NCI-H2029 treated with DMSO at 0.1 percent for 48 hours (cell line): ENCODE results near the gene EIF2S3.
"Not testable (repeated sequence)": the region's sequence is repeated elsewhere in the genome, so short reads cannot be mapped to it uniquely, and the experiment has no call there.

Experiments
- DNase-seq: peaks from one replicate; lab custom pipeline; 2025; lab: John Stamatoyannopoulos, UW

The EIF2S3 gene

GRCh38 chrX:24054182-24055042 is at the start of gene EIF2S3:
Gene EIF2S3 (plus strand): TSS chrX:24054956. CDS start chrX:24054969, 13 bp downstream.
- peak; percentile 91 for DNase-seq

GRCh38 chrX:24005028-24005427 is 49.7 kb upstream of the EIF2S3 start:
- no peak for DNase-seq

- DNase-seq: no peak
These were observed 48.9 kb upstream of the EIF2S3 start for GRCh38 chrX:24005867-24006266.

GRCh38 chrX:24012266-24012665 is 42.5 kb upstream of the EIF2S3 start:
- DNase-seq: no peak

- no peak for DNase-seq
These were observed 40.3 kb upstream of the EIF2S3 start for GRCh38 chrX:24014388-24015018.

GRCh38 chrX:24017674-24018073 is 37.1 kb upstream of the EIF2S3 start:
- no peak for DNase-seq

- DNase-seq: no peak
These were observed 35.9 kb upstream of the EIF2S3 start for GRCh38 chrX:24018809-24019208.

- DNase-seq: no peak
These were observed 35.3 kb upstream of the EIF2S3 start for GRCh38 chrX:24019448-24019847.

- no peak for DNase-seq
These were observed 34.4 kb upstream of the EIF2S3 start for GRCh38 chrX:24020306-24020876.

GRCh38 chrX:24023544-24023943 is 31.2 kb upstream of the EIF2S3 start:
- DNase-seq: no peak

- no peak for DNase-seq
These were observed 30.6 kb upstream of the EIF2S3 start for GRCh38 chrX:24023972-24024669.

GRCh38 chrX:24024819-24025740 is 29.7 kb upstream of the EIF2S3 start:
- DNase-seq: peak; percentile 32

- no peak for DNase-seq
These were observed 28.9 kb upstream of the EIF2S3 start for GRCh38 chrX:24025741-24026403.

- no peak for DNase-seq
These were observed 28.3 kb upstream of the EIF2S3 start for GRCh38 chrX:24026432-24026831.

- no peak for DNase-seq
These were observed 27.7 kb upstream of the EIF2S3 start, which contains the start of gene KLHL15 for GRCh38 chrX:24027086-24027485. Gene KLHL15 (minus strand): TSS chrX:24027186. CDS start chrX:24006693, 20,493 bp downstream.

GRCh38 chrX:24027985-24028384 is 26.8 kb upstream of the EIF2S3 start:
- no peak for DNase-seq

GRCh38 chrX:24030597-24030996 is 24.2 kb upstream of the EIF2S3 start:
- DNase-seq: no peak

GRCh38 chrX:24034485-24034884 is 20.3 kb upstream of the EIF2S3 start:
- DNase-seq: no peak

- DNase-seq: no peak
These were observed 17.0 kb upstream of the EIF2S3 start for GRCh38 chrX:24037729-24038128.

- not testable (repeated sequence) for DNase-seq
These were observed 8.7 kb upstream of the EIF2S3 start for GRCh38 chrX:24046060-24046459.

GRCh38 chrX:24049643-24050042 is 5.1 kb upstream of the EIF2S3 start:
- DNase-seq: not testable (repeated sequence)
